Ovary (tissue), 3 donors: Measurements from ENCODE around the gene KCNH8.

ENCODE experiments used
- EP300 ChIP-seq: sonication (generic); formaldehyde crosslinking; IDR thresholded peaks from one replicate; pipeline ENCODE4 v1.6.1; 2017; ENCODE audit warnings: antibody characterized with exemption
- POLR2A ChIP-seq: fragments of 450-650 bp; IDR thresholded peaks from one replicate; pipeline ENCODE4 v1.6.1; 2017; ENCODE audit warnings: antibody characterized with exemption, mild to moderate bottlenecking, moderate library complexity
- TF ChIP-seq, protein P1 (sequence below), 3 donors: fragments of 450-650 bp in 2 of 3; fragments of 200-600 bp in 1 of 3; IDR thresholded peaks; one replicate each; pipeline versions ENCODE4 v1.5.1 to v1.8.0; 2016 to 2022; ENCODE audit warnings: antibody characterized with exemption in 3 of 3, mild to moderate bottlenecking in 1 of 3
- donor health status: DM: no; HTN: no; CAD: no.

DNA sequence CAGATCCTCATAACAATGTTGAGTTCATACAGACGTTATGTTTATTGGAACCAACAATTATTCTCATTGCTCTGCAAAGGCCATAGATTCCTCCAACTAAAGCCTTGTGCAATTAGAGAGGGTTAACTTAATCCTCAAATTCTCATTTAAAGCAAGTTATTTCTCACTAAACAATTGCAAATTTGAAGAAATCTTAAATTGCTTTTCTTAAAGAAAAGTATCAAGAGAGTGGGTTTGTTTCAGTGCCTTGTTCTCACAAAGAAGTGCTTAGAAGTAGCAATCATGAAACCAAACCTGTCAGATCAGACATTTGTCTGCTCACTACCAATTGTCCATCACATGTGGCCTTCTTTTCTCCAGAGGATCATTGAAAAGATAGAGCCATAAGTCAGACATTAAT lies 124.8 kb downstream of the KCNH8 start:
- TF ChIP-seq, protein P1, sequence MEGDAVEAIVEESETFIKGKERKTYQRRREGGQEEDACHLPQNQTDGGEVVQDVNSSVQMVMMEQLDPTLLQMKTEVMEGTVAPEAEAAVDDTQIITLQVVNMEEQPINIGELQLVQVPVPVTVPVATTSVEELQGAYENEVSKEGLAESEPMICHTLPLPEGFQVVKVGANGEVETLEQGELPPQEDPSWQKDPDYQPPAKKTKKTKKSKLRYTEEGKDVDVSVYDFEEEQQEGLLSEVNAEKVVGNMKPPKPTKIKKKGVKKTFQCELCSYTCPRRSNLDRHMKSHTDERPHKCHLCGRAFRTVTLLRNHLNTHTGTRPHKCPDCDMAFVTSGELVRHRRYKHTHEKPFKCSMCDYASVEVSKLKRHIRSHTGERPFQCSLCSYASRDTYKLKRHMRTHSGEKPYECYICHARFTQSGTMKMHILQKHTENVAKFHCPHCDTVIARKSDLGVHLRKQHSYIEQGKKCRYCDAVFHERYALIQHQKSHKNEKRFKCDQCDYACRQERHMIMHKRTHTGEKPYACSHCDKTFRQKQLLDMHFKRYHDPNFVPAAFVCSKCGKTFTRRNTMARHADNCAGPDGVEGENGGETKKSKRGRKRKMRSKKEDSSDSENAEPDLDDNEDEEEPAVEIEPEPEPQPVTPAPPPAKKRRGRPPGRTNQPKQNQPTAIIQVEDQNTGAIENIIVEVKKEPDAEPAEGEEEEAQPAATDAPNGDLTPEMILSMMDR (IDR thresholded peaks at IDR 0.05): no peak
- no peak for TF ChIP-seq POLR2A
- TF ChIP-seq EP300: no peak
